HG03064 (cell line): ENCODE data around the gene GIPC2.
"Not testable (repeated sequence)": the region's sequence is repeated elsewhere in the genome, so short reads cannot be mapped to it uniquely, and the experiment has no call there.

Experiments
- ATAC-seq: cut with Tn5 transposase; IDR thresholded peaks from one replicate; pipeline ENCODE4 v1.9.1; 2021; ENCODE audit warnings: low read depth; ENCODE audit not compliant: unreplicated experiment

The GIPC2 gene

DNA sequence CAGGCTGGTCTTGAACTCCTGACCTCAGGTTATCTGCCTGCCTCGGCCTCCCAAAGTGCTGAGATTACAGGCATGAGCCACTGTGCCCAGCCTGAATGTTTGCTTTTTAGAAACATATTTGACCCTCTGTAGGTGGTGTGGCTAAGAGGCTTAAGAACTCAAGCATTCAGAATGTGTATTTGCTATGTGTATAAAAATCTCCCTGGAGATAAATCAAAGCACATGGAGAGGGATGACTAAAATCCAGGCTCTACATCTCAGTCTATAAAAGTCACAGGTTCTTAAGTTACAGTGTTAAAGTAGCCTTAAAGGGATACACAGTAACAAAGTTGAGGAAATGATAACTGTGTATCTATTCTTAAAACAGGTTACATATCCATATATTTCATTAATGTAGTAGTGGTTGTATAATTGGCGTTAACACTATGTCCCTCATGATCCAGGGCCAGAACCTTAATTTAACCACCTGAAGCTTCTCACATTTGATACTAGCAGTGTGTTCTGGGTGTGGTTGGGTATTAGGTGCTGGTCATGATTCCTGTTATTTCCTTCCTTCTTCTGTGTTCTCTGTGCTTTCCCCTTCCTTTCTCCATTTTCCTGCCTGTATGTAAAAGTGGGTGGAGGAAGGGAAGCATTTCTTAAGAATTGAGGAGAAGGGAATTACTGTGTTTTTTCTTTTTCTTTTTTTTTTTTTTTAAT, 16.2 kb downstream of the GIPC2 start:
- no peak for ATAC-seq

- ATAC-seq = not testable (repeated sequence)
Observed at GRCh38 chr1:78064886-78065285, 19.1 kb downstream of the GIPC2 start.

DNA sequence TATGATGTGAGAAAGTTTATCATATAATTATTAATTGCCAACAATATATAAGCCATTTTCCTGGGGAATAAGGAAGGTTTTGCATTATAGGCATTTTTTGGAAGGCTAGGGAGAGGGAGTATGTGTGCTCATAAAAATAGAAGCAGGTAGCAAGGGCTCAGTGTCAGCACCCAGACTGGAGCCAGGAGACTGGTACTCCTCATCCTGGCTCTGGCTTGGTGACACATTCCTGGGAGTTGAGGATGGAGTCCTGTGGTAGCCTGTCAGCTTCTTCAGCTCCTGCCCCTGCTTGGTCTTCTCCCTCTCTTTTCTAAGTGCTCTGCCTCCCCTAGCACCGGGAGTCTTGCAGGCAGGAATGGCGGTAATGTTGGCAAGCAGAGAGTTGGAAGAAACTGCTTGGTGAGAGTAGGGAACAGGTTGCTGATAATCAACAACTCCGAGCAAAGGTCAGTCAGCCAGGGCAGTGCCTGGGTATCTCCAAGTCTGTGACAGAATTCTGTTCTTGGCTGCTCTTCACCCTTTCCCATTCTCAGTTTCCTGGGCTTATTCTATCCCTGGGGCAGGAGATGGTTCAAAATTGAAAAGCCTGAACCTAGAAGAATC, 23.0 kb downstream of the GIPC2 start:
- no peak for ATAC-seq

DNA sequence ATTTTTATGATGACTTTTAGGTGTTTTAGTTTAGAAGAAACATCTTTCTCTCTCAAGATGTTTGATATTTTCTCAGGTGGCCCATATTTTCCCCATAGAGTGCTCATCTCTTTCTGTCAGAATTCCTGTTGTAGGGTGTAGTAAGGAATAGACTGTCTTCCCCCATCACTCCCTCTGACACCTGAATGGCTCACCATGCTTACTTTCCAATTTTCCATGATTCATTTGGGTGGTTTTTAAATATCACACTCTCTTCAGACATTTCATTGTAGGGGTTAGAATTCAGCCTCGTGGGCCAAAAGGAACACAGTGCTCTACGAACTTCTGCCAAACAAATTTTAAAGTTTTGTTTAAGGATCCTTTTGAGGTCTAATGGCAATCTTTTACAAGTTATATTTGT, 24.0 kb downstream of the GIPC2 start:
- no peak for ATAC-seq

- no peak for ATAC-seq
Observed at GRCh38 chr1:78070210-78070609, 24.4 kb downstream of the GIPC2 start.

- ATAC-seq = no peak
Observed at GRCh38 chr1:78070758-78071157, 25.0 kb downstream of the GIPC2 start.

GRCh38 chr1:78071696-78072095, 25.9 kb downstream of the GIPC2 start:
- no peak for ATAC-seq

DNA sequence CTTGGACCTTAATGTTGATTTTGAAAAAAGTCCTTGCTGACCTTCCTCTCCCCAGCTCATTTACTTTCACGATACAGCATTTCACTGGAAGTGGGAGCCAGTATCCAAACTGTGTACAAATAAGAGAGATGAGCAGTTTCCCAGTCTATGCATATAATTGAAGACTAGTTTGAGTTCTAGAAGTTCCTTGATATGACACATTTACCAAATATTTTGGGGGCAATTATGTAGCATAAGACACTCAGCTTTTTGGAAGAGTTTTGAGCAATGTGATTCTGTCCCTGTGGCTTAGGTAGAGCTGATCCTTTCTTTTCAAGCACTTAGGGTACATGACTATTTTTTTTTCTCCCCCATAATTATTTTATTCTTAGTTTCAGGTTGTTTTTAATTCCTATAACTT, 26.4 kb downstream of the GIPC2 start:
- no peak for ATAC-seq

DNA sequence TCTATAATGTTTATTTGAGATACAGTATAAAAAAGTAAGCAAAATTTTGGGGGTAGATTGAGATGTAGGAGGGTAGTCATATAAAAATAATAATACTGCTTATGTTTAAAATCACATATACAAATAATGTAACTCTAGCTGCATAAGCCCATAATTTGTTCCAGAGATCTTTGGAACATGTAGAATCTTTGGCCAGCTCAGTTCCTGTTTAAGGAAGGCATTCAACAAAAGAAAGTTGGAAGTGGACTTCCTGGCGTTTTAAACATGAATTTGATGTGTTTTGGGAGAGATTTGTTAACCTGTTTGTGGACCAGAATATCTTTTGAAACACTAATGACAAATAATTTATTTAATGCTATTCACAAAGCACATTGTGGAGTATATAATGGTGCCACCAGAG, 27.7 kb downstream of the GIPC2 start:
- no peak for ATAC-seq

GRCh38 chr1:78075621-78076020, 29.9 kb downstream of the GIPC2 start:
- no peak for ATAC-seq

DNA sequence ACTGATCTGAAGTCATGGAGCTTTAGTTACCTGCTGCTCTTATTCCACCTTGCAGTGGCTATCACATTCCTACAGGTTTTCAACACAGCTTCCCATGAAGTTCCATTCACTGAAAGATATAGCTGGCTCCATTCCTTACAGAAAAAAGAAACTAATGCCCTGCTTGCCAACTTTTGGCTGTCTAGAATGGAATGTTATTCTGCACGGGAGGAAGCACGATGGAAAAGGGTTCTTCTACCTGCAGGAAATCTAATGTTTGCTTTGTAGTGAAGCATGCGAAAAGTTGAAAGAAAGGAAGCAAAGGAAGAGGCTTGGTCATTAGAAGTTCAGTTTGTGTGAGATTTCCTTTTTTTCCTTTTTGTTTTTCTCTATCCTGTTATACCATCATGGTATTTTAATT, 32.6 kb downstream of the GIPC2 start:
- ATAC-seq = no peak

GRCh38 chr1:78079580-78079979, 33.8 kb downstream of the GIPC2 start:
- ATAC-seq = no peak

GRCh38 chr1:78080767-78081166, 35.0 kb downstream of the GIPC2 start:
- ATAC-seq = no peak

GRCh38 chr1:78081980-78082860, 36.5 kb downstream of the GIPC2 start:
- ATAC-seq = no peak

- not testable (repeated sequence) for ATAC-seq
Observed at GRCh38 chr1:78084639-78085038, 38.9 kb downstream of the GIPC2 start.

GRCh38 chr1:78086697-78087096, 40.9 kb downstream of the GIPC2 start:
- ATAC-seq = no peak

DNA sequence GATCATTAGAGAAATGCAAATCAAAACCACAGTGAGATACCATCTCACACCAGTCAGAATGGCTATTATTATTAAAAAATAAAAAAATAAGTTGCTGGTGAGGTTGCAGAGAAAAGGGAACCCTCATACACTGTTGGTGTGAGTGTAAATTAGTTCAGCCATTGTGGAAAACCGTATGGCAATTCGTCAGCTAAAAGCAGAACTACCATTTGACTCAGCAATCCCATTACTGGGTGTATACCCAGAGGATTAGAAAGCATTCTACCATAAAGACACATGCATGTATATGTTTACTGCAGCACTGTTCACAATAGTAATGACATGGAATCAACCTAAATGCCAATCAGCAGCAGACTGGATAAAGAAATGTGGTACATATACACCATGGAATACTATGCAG, 42.2 kb downstream of the GIPC2 start:
- ATAC-seq = no peak

- no peak for ATAC-seq
Observed at GRCh38 chr1:78088486-78088885, 42.7 kb downstream of the GIPC2 start.

GRCh38 chr1:78089010-78089409, 43.2 kb downstream of the GIPC2 start:
- no peak for ATAC-seq

GRCh38 chr1:78090472-78091133, 44.8 kb downstream of the GIPC2 start:
- no peak for ATAC-seq

DNA sequence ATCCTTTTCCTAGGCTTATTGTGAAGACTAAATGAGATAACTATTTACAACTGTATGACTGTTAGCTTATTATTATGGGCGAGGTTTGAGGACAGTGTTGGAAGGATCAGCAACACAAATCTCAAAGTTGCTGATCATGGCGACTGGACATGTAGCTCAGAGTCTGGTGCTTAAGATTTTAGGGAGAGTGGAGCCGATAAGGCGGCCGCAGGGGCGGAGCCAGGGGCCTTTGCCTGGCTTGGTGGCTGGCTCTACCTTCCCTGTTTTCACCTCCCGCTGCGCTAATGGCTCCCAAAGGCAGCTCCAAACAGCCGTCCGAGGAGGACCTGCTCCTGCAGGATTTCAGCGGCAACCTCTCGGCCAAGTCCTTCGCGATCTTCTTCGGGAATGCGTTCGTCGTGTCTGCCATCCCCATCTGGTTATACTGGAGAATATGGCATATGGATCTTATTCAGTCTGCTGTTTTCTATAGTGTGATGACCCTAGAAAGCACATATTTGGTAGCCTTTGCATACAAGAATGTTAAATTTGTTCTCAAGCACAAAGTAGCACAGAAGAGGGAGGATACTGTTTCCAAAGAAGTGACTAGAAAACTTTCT, 45.5 kb downstream of the GIPC2 start:
- no peak for ATAC-seq
